ENCODE results near the gene ZSWIM9. TPM values are rescaled to one million over a fixed set of nuclear protein-coding genes. Genes with fewer than 3 reads are reported as not detected.

The ZSWIM9 gene
- polyA plus RNA-seq, 1 donor from 2014 or later, result 2.6 TPM

DNA sequence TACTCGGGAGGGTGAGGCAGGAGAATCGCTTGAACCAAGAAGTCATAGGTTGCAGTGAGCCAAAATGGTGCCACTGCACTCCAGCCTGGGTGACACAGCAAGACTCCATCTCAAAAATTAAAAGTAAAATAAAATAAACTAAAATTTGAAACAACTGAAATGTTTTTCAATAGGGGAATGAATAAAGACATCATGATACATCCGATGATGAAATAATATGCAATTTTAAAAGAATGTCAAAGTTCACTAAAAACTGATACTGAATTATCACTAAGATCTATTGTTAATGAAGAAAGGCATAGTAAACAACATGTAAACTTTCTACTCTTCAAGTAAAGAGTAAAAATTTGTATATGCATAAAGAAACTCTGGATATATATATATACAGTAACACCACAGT is 76.7 kb downstream of the ZSWIM9 start:
- TF ChIP-seq SMC3 (conservative IDR thresholded peaks at IDR 0.05; ENCODE audit: poor library complexity), result no peak
- TF ChIP-seq, protein P1, sequence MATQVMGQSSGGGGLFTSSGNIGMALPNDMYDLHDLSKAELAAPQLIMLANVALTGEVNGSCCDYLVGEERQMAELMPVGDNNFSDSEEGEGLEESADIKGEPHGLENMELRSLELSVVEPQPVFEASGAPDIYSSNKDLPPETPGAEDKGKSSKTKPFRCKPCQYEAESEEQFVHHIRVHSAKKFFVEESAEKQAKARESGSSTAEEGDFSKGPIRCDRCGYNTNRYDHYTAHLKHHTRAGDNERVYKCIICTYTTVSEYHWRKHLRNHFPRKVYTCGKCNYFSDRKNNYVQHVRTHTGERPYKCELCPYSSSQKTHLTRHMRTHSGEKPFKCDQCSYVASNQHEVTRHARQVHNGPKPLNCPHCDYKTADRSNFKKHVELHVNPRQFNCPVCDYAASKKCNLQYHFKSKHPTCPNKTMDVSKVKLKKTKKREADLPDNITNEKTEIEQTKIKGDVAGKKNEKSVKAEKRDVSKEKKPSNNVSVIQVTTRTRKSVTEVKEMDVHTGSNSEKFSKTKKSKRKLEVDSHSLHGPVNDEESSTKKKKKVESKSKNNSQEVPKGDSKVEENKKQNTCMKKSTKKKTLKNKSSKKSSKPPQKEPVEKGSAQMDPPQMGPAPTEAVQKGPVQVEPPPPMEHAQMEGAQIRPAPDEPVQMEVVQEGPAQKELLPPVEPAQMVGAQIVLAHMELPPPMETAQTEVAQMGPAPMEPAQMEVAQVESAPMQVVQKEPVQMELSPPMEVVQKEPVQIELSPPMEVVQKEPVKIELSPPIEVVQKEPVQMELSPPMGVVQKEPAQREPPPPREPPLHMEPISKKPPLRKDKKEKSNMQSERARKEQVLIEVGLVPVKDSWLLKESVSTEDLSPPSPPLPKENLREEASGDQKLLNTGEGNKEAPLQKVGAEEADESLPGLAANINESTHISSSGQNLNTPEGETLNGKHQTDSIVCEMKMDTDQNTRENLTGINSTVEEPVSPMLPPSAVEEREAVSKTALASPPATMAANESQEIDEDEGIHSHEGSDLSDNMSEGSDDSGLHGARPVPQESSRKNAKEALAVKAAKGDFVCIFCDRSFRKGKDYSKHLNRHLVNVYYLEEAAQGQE (IDR thresholded peaks at IDR 0.05; ENCODE audit: borderline replicate concordance), result no peak
- no peak for TF ChIP-seq MXI1 (conservative IDR thresholded peaks at IDR 0.05; ENCODE audit: poor library complexity, severe bottlenecking)
- no peak for TF ChIP-seq TAF1 (IDR thresholded peaks at IDR 0.05; ENCODE audit: low read depth)
- TF ChIP-seq, protein P2, sequence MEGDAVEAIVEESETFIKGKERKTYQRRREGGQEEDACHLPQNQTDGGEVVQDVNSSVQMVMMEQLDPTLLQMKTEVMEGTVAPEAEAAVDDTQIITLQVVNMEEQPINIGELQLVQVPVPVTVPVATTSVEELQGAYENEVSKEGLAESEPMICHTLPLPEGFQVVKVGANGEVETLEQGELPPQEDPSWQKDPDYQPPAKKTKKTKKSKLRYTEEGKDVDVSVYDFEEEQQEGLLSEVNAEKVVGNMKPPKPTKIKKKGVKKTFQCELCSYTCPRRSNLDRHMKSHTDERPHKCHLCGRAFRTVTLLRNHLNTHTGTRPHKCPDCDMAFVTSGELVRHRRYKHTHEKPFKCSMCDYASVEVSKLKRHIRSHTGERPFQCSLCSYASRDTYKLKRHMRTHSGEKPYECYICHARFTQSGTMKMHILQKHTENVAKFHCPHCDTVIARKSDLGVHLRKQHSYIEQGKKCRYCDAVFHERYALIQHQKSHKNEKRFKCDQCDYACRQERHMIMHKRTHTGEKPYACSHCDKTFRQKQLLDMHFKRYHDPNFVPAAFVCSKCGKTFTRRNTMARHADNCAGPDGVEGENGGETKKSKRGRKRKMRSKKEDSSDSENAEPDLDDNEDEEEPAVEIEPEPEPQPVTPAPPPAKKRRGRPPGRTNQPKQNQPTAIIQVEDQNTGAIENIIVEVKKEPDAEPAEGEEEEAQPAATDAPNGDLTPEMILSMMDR (IDR thresholded peaks at IDR 0.05; ENCODE audit: poor library complexity, severe bottlenecking), result no peak
- no peak for TF ChIP-seq RAD21 (conservative IDR thresholded peaks at IDR 0.05)
- Histone ChIP-seq H3K9me2 (ENCODE audit: insufficient read depth, low read length) (no peaks in the 10 kb centered on the region), H3K79me2 (replicated peaks; ENCODE audit: insufficient read depth, low read length) (no peaks in the 10 kb centered on the region), H4K20me1 (ENCODE audit: insufficient read depth) (no peaks in the 10 kb centered on the region), H3K36me3 (ENCODE audit: insufficient read depth, low read length) (no peaks in the 10 kb centered on the region), H3K27me3 (ENCODE audit: insufficient read depth, low read depth, low read length) (no peaks in the 10 kb centered on the region), H3K4me2 (ENCODE audit: low read length) (no peak overlapping the region), H3K27ac (ENCODE audit: low read length) (no peak overlapping the region), H2AFZ (ENCODE audit: low read depth, low read length) (no peak overlapping the region), H3K9me3 (ENCODE audit: low read length) (no peaks in the 10 kb centered on the region), H3K4me3 (ENCODE audit: low read length) (no peak overlapping the region), H3F3A (ENCODE audit: insufficient read depth, low read length, poor library complexity, severe bottlenecking) (no peaks in the 10 kb centered on the region), H3K9ac (ENCODE audit: low read length) (no peak overlapping the region)

Other genes with a start within 250 kb of the ZSWIM9 start
- not detected in 2 replicates for gene BSPH1, start 178.5 kb upstream of the ZSWIM9 start, polyA plus RNA-seq
- not detected in 2 replicates for gene ELSPBP1, start 176.0 kb upstream of the ZSWIM9 start, polyA plus RNA-seq
- not detected in 2 replicates for gene CABP5, start 126.6 kb upstream of the ZSWIM9 start, polyA plus RNA-seq
- 8.6 and 13.1 TPM in 2 replicates for gene PLA2G4C, start 59.9 kb upstream of the ZSWIM9 start, polyA plus RNA-seq
- 33.9 and 34.8 TPM in 2 replicates for gene LIG1, start 336 bp upstream of the ZSWIM9 start, polyA plus RNA-seq
- 21.4 and 23.0 TPM in 2 replicates for gene CARD8, start 85.2 kb downstream of the ZSWIM9 start, polyA plus RNA-seq
- gene ZNF114, start 99.4 kb downstream of the ZSWIM9 start, polyA plus RNA-seq, result 1.6 and 4.4 TPM in 2 replicates
- not detected in 2 replicates for gene EMP3, start 154.9 kb downstream of the ZSWIM9 start, polyA plus RNA-seq
- 4.2 and 11.7 TPM in 2 replicates for gene TMEM143, start 193.3 kb downstream of the ZSWIM9 start, polyA plus RNA-seq
- gene SYNGR4, start 193.7 kb downstream of the ZSWIM9 start, polyA plus RNA-seq, result not detected in 2 replicates
- gene KDELR1, start 220.9 kb downstream of the ZSWIM9 start, polyA plus RNA-seq, result 42.3 and 46.9 TPM in 2 replicates
- gene GRIN2D, start 223.0 kb downstream of the ZSWIM9 start, polyA plus RNA-seq, result 1.8 and 2.8 TPM in 2 replicates